HG03432 (cell line): ENCODE data around the gene TNFRSF6B.

ENCODE experiments used
- ATAC-seq: cut with Tn5 transposase; IDR thresholded peaks from one replicate; pipeline ENCODE4 v1.9.1; 2021; ENCODE audit warnings: mild to moderate bottlenecking, moderate library complexity; ENCODE audit not compliant: unreplicated experiment

The TNFRSF6B gene

DNA sequence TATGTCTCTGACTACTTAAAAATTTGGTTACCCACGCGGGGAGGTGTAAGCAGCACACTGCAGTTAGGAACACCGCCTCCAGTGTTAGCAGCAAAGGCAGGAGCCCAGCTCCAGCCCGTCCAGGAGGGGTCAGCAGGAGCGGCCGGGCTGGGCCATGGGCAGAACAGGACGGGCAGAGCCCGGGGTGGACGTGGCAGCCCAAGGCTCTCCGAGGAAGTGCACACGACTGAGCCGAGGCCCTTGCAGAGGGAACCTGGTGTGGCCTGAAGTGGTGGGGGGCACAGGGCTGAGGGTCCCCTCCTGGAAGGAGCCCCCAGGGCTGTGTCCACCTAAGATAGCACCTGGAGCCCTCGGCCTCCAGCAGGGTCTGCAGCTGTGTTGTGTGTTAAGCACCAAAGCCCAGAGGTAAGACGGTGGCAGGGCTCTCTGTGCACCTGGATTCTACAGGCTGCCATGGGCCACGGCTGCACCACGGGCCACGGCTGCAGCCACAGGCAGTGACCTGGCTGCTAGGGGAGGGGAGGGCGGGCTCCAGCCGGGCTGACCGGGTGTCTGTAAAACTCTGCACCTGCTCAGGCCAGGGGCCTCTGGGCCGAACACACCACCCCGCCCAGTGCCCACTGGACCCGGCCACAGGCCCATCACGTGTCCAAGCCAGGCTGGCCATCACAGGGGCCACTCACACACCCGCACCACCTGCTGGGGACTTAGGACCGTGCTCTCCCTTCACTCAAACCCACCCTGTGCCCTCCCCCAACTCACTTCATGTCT is 49.7 kb downstream of the TNFRSF6B start:
- ATAC-seq: no peak

DNA sequence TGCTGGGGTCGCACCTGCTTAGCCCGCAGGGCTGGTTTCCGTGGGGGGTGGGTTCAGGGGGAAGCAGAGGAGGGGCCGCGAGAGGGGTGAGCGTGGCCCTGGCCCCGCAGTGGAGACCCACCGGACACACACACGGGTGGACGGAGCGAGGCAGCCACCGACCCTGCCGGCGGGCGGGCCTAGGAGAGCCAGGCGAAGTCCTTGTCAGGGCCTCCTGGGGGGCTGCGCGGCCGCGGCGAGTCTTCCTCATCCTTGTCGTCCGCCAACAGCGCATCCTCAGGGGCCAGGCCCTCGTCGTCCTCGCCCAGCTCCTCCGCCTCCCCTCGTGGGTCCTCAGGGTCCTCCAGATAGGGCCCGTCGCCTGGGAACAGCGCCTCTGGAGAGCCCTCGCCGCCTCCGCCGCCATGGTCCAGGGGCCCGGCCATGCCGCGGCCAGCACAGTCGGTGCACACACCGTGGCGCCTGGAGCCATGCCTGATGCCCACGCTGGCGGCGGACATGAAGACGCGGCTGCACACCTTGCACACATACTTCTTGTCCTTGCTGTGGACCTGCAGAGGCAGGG is 50.4 kb downstream of the TNFRSF6B start:
- ATAC-seq: no peak

DNA sequence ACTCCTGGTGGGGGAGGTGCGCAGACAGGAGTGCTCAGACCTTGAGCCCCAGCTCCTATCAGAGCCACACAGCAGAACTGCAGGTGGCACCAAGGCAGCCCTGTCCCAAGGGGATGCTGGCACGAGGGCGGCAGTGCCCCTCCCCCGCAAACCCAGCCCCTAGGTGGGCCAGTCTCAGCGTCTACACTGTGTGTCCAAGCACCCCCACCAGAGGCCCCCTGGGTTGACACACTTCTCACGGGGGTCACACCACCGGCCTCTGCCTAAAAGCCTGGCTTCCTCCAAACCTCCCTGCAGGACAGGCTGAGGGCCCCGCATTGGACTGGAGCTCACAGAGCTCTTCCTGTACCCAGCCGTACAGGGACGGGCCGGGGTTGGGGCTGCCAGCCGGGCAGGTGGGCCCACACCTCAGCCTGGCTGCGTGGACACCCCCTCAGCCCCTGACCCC is 51.2 kb downstream of the TNFRSF6B start:
- no peak for ATAC-seq
